Vagina (tissue), 2 donors: ENCODE measurements around the gene ACY1.
"Not testable (repeated sequence)": the region's sequence is repeated elsewhere in the genome, so short reads cannot be mapped to it uniquely, and the experiment has no call there.

Experiments
- POLR2A ChIP-seq, 2 donors: fragments of 450-650 bp; IDR thresholded peaks; one replicate each; pipeline ENCODE4 v1.6.1; 2017; ENCODE audit warnings: antibody characterized with exemption in 2 of 2, mild to moderate bottlenecking in 2 of 2, moderate library complexity in 2 of 2
- POLR2AphosphoS5 ChIP-seq, 2 donors: sonication (generic); formaldehyde crosslinking; IDR thresholded peaks; one replicate each; pipeline ENCODE4 v1.9.0; 2017; ENCODE audit warnings: antibody characterized with exemption in 2 of 2, mild to moderate bottlenecking in 2 of 2, low read depth in 1 of 2; ENCODE audit not compliant: insufficient read depth in 1 of 2
- TF ChIP-seq, protein P1 (sequence below), 3 experiments: fragments of 450-650 bp in 2 of 3; fragments of 200-600 bp in 1 of 3; sonication (generic) in 1 of 3; IDR thresholded peaks; one replicate each; pipeline ENCODE4 v1.5.1; 2017 to 2019; ENCODE audit warnings: antibody characterized with exemption in 3 of 3, mild to moderate bottlenecking in 2 of 3, moderate library complexity in 2 of 3

DNA sequence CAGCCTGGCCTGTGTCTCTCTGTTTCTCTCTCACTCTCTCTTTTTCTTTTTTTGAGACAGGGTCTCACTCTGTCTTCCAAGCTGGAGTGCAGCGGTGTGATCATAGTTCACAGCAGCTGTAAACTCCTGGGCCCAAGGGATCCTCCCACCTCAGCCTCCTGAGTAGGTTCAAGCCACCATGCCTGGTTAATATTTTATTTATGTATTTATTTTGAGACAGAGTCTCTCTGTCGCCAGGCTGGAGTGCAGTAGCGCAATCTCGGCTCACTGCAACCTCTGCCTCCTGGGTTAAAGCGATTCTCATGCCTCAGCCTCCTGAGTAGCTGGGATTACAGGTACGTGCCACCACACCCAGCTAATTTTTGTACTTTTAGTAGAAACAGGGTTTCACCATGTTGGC, 50.4 kb downstream of the ACY1 start:
- TF ChIP-seq, protein P1, sequence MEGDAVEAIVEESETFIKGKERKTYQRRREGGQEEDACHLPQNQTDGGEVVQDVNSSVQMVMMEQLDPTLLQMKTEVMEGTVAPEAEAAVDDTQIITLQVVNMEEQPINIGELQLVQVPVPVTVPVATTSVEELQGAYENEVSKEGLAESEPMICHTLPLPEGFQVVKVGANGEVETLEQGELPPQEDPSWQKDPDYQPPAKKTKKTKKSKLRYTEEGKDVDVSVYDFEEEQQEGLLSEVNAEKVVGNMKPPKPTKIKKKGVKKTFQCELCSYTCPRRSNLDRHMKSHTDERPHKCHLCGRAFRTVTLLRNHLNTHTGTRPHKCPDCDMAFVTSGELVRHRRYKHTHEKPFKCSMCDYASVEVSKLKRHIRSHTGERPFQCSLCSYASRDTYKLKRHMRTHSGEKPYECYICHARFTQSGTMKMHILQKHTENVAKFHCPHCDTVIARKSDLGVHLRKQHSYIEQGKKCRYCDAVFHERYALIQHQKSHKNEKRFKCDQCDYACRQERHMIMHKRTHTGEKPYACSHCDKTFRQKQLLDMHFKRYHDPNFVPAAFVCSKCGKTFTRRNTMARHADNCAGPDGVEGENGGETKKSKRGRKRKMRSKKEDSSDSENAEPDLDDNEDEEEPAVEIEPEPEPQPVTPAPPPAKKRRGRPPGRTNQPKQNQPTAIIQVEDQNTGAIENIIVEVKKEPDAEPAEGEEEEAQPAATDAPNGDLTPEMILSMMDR (IDR thresholded peaks at IDR 0.05), result not testable (repeated sequence)
- not testable (repeated sequence) for TF ChIP-seq POLR2A (IDR thresholded peaks at IDR 0.05); POLR2AphosphoS5 (IDR thresholded peaks at IDR 0.05; ENCODE audit: insufficient read depth in 1 of 2, low read depth in 1 of 2)
